GM18517 (cell line): Measurements from ENCODE around the gene C12orf42.

Experiments
- ATAC-seq: cut with Tn5 transposase; IDR thresholded peaks from one replicate; pipeline ENCODE4 v1.9.1; 2021; ENCODE audit warnings: mild to moderate bottlenecking, moderate library complexity; ENCODE audit not compliant: unreplicated experiment

The C12orf42 gene

DNA sequence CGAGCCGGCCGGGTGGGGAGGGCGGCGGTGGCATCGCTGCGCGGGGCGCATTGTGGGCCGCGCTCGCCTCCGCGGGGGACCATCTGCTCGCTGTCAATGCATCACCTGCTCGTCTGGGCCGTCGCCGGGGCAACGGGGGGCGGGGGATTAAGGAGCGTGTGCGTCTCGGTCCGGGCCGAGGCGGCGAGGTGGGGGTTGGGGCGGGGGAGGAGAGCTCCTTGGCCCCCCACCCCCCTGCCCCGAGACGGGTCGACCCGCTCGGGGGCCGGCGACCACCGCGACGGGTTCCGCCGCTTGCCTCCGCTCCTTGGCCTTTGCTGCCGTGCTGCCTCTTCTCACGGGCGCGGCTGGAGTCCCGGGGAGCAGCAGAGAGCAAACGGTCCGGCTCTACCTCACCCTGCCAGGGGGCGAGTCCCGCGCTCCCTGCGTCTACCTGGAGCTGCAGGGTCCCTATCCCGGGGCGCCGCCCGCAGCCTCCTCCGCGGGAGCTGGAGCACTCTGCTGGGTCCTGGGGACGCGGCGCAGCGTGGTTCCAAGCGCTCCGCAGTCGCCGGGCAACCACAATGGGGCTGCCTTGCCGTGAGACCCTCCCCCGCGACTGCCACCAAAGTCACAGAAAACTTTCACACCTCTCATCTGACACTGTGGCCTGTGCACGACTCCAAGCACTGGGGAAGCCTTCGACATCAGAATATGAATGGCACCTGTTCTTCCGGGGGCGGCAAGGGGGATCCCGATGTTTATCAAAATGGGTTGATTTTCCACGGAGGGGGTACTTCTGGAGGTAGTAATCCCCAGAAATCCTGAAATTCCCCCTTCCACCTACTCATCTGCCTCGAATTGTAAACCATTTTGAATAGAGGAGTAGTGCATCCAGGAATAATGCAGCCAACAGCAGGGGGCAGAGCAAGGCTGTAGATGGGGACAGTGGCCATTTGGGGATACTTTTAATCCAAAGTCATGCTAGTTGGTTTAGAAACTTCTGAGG, at the start of gene C12orf42:
Gene C12orf42, minus strand, starts transcription at position 500 of the 988 bp plus-strand sequence. CDS start 17,542 bp downstream, outside the sequence.
- ATAC-seq = peak; percentile 67

GRCh38 chr12:103542078-103542477, 46.3 kb upstream of the C12orf42 start:
- ATAC-seq = no peak

DNA sequence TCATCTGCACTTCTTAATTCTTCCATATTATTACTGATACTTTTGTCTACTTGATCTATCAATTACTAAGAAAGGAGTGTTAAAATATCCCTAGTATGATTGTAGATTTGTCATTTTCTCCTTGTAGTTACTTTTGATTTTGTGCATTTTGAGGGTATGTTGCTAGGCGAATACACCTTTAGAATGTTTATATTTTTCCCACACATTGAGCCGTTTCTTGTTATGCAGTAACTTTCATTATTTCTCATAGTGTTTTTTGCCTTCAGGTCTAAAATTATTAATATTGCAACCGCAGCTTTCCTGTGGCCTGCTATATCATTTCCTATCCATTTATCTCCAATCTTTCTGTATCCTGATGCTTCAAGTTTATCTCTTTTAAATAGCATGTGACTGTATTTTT, 44.6 kb upstream of the C12orf42 start:
- ATAC-seq = no peak

- no peak for ATAC-seq
Measured at GRCh38 chr12:103538397-103538796, 42.6 kb upstream of the C12orf42 start.

DNA sequence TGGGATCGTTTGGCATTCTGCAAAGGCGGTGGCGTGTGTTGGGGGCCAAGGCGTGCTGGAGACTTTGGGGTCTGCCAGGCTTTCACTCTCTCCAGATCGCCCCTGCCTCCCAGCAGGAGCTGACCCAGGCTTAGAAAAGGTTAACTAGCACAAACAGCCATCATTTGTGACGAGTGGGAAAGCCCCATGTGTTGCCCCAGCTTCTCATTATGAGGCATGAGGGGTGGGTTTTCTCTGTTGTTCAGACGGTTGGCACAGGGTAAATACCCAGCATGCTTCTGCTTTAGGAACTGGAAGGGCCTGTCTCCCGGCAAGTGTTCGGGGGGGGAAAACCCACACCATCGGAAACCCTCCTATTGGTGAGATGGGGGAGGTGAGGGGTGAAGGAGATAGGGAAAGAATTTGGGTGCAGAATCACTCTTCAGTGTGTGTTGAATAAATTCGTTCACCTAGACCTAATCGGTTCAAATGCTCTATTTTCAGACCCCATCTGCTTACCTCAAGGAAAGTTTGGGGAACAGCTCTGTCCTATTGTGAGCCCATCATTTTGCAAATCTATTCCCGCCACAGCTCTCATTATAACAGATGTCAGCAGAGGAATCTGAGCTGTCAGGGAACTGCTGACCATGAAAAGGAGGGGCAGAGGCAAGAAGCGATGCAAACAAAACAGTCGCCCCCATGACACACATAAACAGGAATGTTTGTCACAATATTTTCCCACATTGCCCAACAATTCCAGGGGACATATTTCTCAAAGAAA, 34.7 kb upstream of the C12orf42 start:
- no peak for ATAC-seq

GRCh38 chr12:103529306-103529705, 33.5 kb upstream of the C12orf42 start:
- ATAC-seq = no peak

GRCh38 chr12:103524238-103524875, 28.6 kb upstream of the C12orf42 start:
- no peak for ATAC-seq

DNA sequence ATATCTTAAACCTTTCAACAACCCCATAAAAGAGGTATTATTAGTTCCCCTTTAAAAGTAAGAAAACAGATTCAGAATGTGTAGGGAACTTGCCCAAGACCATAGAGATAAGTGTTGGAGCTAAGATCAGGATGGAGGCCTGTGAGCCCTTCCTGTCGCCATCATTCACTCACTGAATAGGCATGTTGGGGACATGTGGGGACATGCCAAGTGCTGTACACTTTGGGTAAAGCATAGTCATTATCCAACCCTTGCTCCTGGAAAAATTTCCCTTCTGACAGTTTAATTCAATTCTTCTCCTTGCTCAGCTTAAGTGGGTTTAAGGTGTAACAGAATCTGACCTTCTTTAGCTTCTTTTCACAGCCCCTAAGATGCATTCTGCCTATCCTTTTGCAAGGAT, 28.0 kb upstream of the C12orf42 start:
- no peak for ATAC-seq

DNA sequence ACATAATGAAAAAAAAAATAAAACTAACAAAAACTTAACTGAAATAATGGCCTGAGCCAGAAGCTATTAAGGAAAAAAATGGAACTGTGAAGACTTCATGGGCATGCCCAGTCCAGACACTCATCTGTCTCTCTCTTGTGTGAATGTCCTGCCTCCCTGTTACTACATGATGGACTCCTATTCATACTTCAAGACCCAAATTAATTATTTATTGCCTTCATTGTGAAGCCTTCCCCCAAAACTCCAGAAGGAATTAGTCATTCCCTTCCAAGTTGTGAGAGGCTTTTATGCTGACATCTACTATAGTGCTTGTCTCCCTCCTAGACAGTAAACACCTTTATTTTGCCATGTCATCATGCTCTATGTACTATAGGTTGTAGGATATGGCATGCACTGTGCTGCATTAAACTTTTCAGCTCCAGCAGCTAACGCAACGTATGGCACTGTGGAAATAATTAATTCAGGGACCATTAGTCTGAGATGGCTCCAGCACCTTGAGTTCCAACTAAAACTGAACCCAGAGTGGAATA, 25.0 kb upstream of the C12orf42 start:
- no peak for ATAC-seq

- ATAC-seq = no peak
Measured at GRCh38 chr12:103519632-103520031, 23.9 kb upstream of the C12orf42 start.

DNA sequence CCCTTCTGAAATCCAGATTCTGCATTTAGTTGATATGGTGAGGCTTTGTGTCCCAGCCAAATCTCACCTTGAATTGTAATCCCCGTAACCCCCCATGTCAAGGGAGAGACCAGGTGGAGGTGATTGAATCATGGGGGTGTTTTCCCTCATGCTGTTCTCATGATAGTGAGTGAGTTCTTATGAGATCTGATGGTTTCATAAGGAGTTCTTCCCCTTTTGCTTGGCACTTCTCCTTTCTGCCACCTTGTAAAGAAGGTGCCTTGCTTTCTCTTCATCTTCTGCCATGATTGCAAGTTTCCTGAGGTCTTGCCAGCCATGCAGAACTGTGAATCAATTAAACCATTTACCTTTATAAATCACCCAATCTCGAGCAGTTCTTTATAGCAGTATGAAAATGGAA, 23.1 kb upstream of the C12orf42 start:
- no peak for ATAC-seq

GRCh38 chr12:103517161-103517560, 21.4 kb upstream of the C12orf42 start:
- no peak for ATAC-seq

DNA sequence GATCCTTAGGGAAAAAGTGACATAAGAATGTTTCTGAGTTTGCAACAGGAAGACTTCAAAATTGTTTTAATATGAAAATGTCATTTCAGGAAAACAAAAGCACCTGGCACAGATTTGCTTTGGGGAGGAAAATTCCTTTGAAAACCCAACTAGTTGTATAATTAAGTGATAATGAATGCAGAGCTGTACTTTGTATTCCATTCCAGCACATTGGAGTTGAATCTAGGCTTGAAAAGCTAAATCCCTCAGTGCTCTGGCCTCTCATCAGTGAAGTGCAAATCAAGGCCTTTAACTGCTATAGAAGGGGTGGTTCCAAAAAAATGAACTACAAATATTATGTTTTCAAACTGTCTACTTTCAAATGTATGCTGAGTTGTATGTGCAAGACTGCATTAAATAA, 19.6 kb upstream of the C12orf42 start:
- no peak for ATAC-seq

- ATAC-seq = no peak
Measured at GRCh38 chr12:103513875-103514274, 18.1 kb upstream of the C12orf42 start.

DNA sequence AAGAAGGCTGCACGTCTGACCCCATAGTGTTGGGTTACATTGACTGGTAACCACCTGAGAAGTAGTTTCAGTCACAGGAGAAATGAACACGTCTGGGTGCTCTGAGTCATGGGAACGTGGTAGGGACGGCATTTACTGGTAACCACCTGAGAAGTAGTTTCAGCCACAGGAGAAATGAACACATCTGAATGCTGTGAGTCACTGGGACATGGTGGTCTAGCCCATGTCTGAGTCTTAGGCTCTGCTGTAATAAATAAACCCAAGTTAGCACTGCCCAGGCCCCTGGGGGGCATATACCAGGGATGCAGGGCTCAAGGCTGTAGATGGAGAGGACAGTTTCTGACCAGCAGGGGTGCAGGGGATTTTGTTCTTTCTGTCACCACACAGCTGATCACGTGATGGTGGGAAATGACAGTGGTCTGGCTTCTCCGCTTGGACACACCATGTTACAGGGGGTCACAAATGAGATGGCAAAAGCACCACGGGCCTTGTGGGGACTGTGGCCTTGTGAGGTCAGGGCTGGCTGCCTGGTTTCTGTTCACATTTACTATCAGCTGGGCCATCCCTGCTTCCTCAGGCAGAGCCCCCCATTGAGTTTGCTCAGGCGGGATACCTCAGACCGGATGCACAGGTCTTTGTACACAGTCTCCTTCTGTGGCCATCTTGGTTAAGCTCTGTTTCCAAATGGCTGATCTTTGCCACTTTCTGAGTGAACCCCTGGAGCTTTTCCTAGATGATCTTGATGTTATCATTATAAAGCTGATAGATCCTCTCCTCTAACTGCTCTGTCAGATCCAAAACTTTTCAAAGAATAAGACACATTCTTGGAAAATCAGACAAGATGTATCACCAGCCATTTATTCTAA, 9.8 kb upstream of the C12orf42 start:
- ATAC-seq = peak; percentile 97

DNA sequence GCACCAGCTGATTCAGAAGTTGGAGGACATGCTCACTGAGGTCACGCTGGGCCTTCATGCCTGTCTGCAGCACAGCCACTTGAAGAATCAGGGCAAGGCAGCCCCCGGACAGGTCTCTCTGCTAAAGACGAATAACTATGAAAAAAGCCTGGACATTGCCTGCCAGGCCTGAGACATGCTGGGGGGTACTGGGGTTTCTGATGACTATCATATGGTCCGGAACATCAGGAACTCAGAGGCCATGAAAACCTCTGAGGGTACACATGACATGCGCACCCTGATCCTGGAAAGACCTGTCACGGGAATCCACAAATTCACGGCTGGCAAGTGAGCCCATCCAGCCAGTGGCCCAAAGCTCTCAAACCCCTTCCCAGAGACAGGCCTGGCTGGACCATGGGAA, 8.8 kb upstream of the C12orf42 start:
- ATAC-seq = no peak

- no peak for ATAC-seq
Measured at GRCh38 chr12:103503546-103504480, 8.0 kb upstream of the C12orf42 start.

GRCh38 chr12:103501447-103501846, 5.7 kb upstream of the C12orf42 start:
- ATAC-seq = no peak

GRCh38 chr12:103499571-103499970, 3.8 kb upstream of the C12orf42 start:
- ATAC-seq = no peak
